Neural cell (in vitro differentiated cells): ENCODE measurements around the gene SAP30BP. TPM values are rescaled to one million over a fixed set of nuclear protein-coding genes. Genes with fewer than 3 reads are reported as not detected.

ENCODE experiments used
- H2AFZ ChIP-seq: fragments of 200-600, 300-800 bp; sonication (generic), shearing (Covaris generic); 2 replicates; pipeline ENCODE4 v1.6.0; 2014; ENCODE audit warnings: low read depth, mild to moderate bottlenecking, antibody characterized with exemption, low read length, moderate library complexity
- H3F3A ChIP-seq: fragments of 200-600 bp; shearing (Covaris generic); 2 replicates; pipeline ENCODE4 v1.6.1; 2016; ENCODE audit warnings: mild to moderate bottlenecking, moderate library complexity, mixed read lengths, antibody characterized with exemption, low read length; ENCODE audit not compliant: insufficient read depth, poor library complexity, severe bottlenecking
- H3K27ac ChIP-seq: fragments of 200-600, 300-800 bp; sonication (generic), shearing (Covaris generic); 2 replicates; pipeline ENCODE4 v1.5.1; 2014; ENCODE audit warnings: mild to moderate bottlenecking, low read length, moderate library complexity
- H3K27me3 ChIP-seq: fragments of 300-800, 200-600 bp; sonication (generic), shearing (Covaris generic); 2 replicates; pipeline ENCODE4 v1.6.0; 2014; ENCODE audit warnings: mild to moderate bottlenecking, low read depth, low read length, moderate library complexity; ENCODE audit not compliant: insufficient read depth
- H3K36me3 ChIP-seq: fragments of 300-800, 200-600 bp; sonication (generic), shearing (Covaris generic); 2 replicates; pipeline ENCODE4 v1.5.1; 2014; ENCODE audit warnings: mild to moderate bottlenecking, antibody characterized with exemption, low read length, moderate library complexity; ENCODE audit not compliant: insufficient read depth
- H3K4me2 ChIP-seq: fragments of 300-800, 200-600 bp; sonication (generic), shearing (Covaris generic); 2 replicates; pipeline ENCODE4 v1.6.0; 2014; ENCODE audit warnings: mild to moderate bottlenecking, low read length
- H3K4me3 ChIP-seq: fragments of 300-800, 200-600 bp; sonication (generic), shearing (Covaris generic); 2 replicates; pipeline ENCODE4 v1.5.1; 2014; ENCODE audit warnings: mild to moderate bottlenecking, low read length, moderate library complexity
- H3K79me2 ChIP-seq: fragments of 200-600 bp; shearing (Covaris generic); replicated peaks from 2 replicates; pipeline ENCODE4 v1.6.0; 2014; ENCODE audit warnings: mild to moderate bottlenecking, low read length, moderate library complexity; ENCODE audit not compliant: insufficient read depth
- H3K9ac ChIP-seq: fragments of 300-800, 200-600 bp; sonication (generic), shearing (Covaris generic); 2 replicates; pipeline ENCODE4 v1.6.1; 2016; ENCODE audit warnings: mild to moderate bottlenecking, low read length, mixed read lengths
- H3K9me2 ChIP-seq: fragments of 200-600 bp; shearing (Covaris generic); 2 replicates; pipeline ENCODE4 v1.6.1; 2016; ENCODE audit warnings: mild to moderate bottlenecking, low read length, mixed read lengths; ENCODE audit not compliant: insufficient read depth
- H3K9me3 ChIP-seq: fragments of 200-600, 300-800 bp; sonication (generic), shearing (Covaris generic); 2 replicates; pipeline ENCODE4 v1.6.1; 2016; ENCODE audit warnings: mild to moderate bottlenecking, mixed run types, low read length, moderate library complexity, mixed read lengths
- H4K20me1 ChIP-seq: fragments of 200-600 bp; shearing (Covaris generic); 2 replicates; pipeline ENCODE4 v1.6.1; 2016; ENCODE audit warnings: mild to moderate bottlenecking, mixed run types; ENCODE audit not compliant: insufficient read depth
- EP300 ChIP-seq: fragments of 450-650 bp; conservative IDR thresholded peaks from 2 replicates; pipeline ENCODE4 v1.6.1; 2014; ENCODE audit warnings: antibody characterized with exemption, mild to moderate bottlenecking, moderate library complexity; ENCODE audit not compliant: poor library complexity, severe bottlenecking
- EZH2 ChIP-seq: fragments of 200-600, 300-800 bp; shearing (Covaris generic), sonication (generic); IDR thresholded peaks from 2 replicates; pipeline ENCODE4 v1.6.1; 2014; ENCODE audit warnings: antibody characterized with exemption, low read length, borderline replicate concordance, mild to moderate bottlenecking; ENCODE audit not compliant: insufficient read depth, poor library complexity, severe bottlenecking
- MXI1 ChIP-seq: fragments of 450-650 bp; conservative IDR thresholded peaks from 2 replicates; pipeline ENCODE4 v1.6.1; 2014; ENCODE audit warnings: antibody characterized with exemption, mild to moderate bottlenecking; ENCODE audit not compliant: poor library complexity, severe bottlenecking
- POLR2AphosphoS5 ChIP-seq: IDR thresholded peaks from 2 replicates; pipeline ENCODE4 v1.6.1; 2012
- RAD21 ChIP-seq: fragments of 450-650 bp; conservative IDR thresholded peaks from 2 replicates; pipeline ENCODE4 v1.6.1; 2014; ENCODE audit warnings: antibody characterized with exemption, mild to moderate bottlenecking, moderate library complexity
- SMC3 ChIP-seq: fragments of 450-650 bp; conservative IDR thresholded peaks from 2 replicates; pipeline ENCODE4 v1.6.1; 2014; ENCODE audit warnings: antibody characterized with exemption, mild to moderate bottlenecking, moderate library complexity; ENCODE audit not compliant: poor library complexity
- TAF1 ChIP-seq: IDR thresholded peaks from 2 replicates; pipeline ENCODE4 v1.6.1; 2012; ENCODE audit warnings: low read depth
- polyA plus RNA-seq: library from polyadenylated mRNA; depleted of rRNA; stranded (reverse); fragments of >200 nt; gene quantifications from 2 replicates; pipeline ENCODE4 v1.2.3, GENCODE V29; 2014
- TF ChIP-seq, protein P1 (sequence below): IDR thresholded peaks from 2 replicates; pipeline ENCODE4 v1.6.1; 2012; ENCODE audit warnings: borderline replicate concordance
- TF ChIP-seq, protein P2 (sequence below): fragments of 450-650 bp; IDR thresholded peaks from 2 replicates; pipeline ENCODE4 v1.5.1; 2014; ENCODE audit warnings: antibody characterized with exemption, mild to moderate bottlenecking, moderate library complexity; ENCODE audit not compliant: poor library complexity, severe bottlenecking

SAP30BP gene
- polyA plus RNA-seq, 1 donor from 2014 or later = 156 TPM

DNA sequence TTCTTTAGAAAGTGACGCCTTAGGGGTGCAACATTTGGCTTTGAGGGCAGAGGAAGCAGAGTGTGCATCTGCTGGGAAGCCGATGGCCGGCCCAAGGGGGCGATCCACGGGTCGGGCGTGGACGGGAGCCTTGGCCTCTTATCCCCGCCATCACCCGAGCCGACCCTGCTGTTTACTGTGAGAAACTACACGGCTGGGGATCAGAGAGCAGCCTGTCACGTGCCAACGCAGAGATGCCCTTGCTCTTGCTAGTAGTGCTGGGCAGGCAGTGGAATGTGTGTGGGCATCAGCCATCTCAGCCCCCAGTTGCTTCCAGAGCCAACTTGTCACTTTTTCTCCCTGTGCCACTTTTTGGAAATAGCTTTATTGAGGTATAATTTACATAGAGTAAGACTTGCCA lies 27.4 kb downstream of the SAP30BP start:
- Histone ChIP-seq H3K79me2 (no peaks in the 10 kb centered on the region), H3K9me3 (no peaks in the 10 kb centered on the region), H3K4me2 (no peak overlapping the region), H3K36me3 (no peaks in the 10 kb centered on the region), H3K9me2 (no peaks in the 10 kb centered on the region), H3K4me3 (no peak overlapping the region), H4K20me1 (no peaks in the 10 kb centered on the region), H3K27ac (no peak overlapping the region), H3K27me3 (no peaks in the 10 kb centered on the region), H3K9ac (no peak overlapping the region), H2AFZ (no peak overlapping the region), H3F3A (no peaks in the 10 kb centered on the region)
- no peak for TF ChIP-seq TAF1
- TF ChIP-seq, protein P1, sequence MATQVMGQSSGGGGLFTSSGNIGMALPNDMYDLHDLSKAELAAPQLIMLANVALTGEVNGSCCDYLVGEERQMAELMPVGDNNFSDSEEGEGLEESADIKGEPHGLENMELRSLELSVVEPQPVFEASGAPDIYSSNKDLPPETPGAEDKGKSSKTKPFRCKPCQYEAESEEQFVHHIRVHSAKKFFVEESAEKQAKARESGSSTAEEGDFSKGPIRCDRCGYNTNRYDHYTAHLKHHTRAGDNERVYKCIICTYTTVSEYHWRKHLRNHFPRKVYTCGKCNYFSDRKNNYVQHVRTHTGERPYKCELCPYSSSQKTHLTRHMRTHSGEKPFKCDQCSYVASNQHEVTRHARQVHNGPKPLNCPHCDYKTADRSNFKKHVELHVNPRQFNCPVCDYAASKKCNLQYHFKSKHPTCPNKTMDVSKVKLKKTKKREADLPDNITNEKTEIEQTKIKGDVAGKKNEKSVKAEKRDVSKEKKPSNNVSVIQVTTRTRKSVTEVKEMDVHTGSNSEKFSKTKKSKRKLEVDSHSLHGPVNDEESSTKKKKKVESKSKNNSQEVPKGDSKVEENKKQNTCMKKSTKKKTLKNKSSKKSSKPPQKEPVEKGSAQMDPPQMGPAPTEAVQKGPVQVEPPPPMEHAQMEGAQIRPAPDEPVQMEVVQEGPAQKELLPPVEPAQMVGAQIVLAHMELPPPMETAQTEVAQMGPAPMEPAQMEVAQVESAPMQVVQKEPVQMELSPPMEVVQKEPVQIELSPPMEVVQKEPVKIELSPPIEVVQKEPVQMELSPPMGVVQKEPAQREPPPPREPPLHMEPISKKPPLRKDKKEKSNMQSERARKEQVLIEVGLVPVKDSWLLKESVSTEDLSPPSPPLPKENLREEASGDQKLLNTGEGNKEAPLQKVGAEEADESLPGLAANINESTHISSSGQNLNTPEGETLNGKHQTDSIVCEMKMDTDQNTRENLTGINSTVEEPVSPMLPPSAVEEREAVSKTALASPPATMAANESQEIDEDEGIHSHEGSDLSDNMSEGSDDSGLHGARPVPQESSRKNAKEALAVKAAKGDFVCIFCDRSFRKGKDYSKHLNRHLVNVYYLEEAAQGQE = no peak
- no peak for TF ChIP-seq MXI1
- TF ChIP-seq EZH2 = no peak
- no peak for TF ChIP-seq RAD21

DNA sequence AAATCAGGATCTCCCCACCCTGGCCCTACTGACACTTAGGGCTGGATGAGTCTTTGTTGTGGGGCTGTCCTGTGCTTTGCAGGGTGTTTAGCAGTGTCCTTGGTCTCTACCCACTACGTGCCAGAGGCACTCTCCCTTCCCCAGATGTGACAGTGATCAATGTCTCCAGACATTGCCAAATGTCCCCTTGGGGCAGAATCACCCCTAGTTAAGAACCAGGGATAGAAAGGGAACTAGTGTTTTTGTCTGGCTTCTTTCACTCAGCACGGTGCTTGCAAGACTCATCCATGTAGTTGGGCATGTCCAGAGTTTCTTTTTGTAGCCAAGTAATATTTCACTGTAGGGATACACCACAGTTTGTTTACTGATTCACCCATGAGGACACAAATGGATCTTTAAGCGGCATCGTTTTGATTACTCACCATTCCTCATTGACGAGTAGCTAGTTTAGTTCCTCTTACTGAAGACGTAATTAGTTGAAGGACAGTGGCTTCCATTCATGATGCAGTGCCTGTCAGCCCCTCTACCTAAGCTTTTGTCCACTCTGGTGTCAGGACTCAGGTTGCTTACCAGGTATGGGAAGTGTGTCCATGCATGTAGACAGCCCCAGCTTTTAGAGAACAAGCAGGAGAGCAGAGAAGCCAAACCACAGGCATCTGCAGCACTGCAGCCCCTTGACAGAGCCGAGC lies 28.1 kb downstream of the SAP30BP start:
- no peak for TF ChIP-seq TAF1
- no peak for TF ChIP-seq SMC3
- TF ChIP-seq, protein P1 = no peak
- TF ChIP-seq EP300 = no peak
- no peak for TF ChIP-seq MXI1
- TF ChIP-seq, protein P2, sequence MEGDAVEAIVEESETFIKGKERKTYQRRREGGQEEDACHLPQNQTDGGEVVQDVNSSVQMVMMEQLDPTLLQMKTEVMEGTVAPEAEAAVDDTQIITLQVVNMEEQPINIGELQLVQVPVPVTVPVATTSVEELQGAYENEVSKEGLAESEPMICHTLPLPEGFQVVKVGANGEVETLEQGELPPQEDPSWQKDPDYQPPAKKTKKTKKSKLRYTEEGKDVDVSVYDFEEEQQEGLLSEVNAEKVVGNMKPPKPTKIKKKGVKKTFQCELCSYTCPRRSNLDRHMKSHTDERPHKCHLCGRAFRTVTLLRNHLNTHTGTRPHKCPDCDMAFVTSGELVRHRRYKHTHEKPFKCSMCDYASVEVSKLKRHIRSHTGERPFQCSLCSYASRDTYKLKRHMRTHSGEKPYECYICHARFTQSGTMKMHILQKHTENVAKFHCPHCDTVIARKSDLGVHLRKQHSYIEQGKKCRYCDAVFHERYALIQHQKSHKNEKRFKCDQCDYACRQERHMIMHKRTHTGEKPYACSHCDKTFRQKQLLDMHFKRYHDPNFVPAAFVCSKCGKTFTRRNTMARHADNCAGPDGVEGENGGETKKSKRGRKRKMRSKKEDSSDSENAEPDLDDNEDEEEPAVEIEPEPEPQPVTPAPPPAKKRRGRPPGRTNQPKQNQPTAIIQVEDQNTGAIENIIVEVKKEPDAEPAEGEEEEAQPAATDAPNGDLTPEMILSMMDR = no peak
- TF ChIP-seq POLR2AphosphoS5 = no peak
- TF ChIP-seq EZH2 = no peak
- no peak for TF ChIP-seq RAD21
- Histone ChIP-seq H3K36me3 (no peaks in the 10 kb centered on the region), H3K9ac (no peak overlapping the region), H4K20me1 (no peaks in the 10 kb centered on the region), H3K27ac (no peak overlapping the region), H3K4me2 (no peak overlapping the region), H3K27me3 (no peaks in the 10 kb centered on the region), H3K4me3 (no peak overlapping the region), H3K9me2 (no peaks in the 10 kb centered on the region), H3K9me3 (no peaks in the 10 kb centered on the region), H3K79me2 (no peaks in the 10 kb centered on the region), H2AFZ (no peak overlapping the region), H3F3A (no peaks in the 10 kb centered on the region)
